Ecto neural progenitor cell (in vitro differentiated cells): ENCODE data around the gene FAM131C.

ENCODE experiments used
- DNase-seq: peaks from one replicate; pipeline ENCODE4 v3.0.0-alpha.2; 2018; ENCODE audit warnings: low spot score

FAM131C gene

DNA sequence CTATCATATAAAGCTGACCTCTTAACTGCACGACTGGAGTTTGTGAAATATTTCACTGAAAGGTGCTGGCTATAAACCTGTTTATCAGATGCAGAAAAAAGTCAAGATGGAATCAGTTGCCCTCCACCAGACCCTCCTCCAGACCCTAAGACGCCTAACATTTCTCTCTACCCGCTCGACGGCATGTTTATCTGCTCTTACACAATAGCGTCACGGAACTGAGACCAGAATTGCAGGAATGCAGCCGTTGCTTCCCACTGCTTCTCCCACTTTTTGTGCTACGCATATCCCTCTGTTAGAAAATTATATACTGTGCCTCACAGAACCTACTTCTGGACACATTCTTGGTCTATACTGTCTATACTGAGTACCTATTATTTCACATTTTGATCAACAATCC is 28.2 kb upstream of the FAM131C start:
- no peak for DNase-seq

DNA sequence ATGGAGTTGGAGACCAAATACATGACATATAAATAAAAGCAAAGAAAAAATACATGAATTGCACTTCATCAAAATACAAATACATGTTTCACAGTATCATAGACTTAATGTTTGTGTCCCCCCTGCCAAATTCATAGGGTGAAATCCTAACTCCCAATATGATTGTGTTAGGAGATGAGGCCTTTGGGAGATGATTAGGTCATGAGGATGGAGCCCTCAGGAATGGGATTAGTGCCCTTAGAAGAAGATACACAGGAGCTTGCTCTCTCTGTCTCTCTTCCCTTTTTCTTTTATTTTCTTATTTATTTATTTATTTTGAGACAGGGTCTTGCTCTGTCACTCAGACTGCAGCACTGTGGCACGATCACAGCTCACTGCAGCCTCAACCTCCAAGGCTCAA is 26.0 kb upstream of the FAM131C start:
- no peak for DNase-seq

DNA sequence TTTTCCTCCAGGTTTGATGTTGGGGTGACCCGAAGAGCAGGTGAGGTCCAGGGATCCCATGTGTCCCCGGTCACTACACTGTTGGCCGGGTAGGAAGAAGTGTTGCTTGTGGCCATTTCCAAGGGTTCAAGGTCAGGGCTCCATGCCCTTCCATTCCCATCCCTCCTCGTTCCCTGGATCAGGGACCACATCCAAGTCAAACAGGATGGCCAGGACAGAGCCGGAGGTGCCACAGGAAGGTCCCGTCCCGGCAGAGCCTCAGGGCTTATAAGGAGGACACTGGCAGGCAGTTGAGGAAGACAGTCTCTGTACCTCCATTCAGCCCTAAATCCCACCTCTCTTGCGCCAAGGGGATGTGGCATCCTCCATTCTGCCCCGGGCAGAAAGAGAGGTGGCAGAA is 22.0 kb upstream of the FAM131C start:
- DNase-seq: no peak

DNA sequence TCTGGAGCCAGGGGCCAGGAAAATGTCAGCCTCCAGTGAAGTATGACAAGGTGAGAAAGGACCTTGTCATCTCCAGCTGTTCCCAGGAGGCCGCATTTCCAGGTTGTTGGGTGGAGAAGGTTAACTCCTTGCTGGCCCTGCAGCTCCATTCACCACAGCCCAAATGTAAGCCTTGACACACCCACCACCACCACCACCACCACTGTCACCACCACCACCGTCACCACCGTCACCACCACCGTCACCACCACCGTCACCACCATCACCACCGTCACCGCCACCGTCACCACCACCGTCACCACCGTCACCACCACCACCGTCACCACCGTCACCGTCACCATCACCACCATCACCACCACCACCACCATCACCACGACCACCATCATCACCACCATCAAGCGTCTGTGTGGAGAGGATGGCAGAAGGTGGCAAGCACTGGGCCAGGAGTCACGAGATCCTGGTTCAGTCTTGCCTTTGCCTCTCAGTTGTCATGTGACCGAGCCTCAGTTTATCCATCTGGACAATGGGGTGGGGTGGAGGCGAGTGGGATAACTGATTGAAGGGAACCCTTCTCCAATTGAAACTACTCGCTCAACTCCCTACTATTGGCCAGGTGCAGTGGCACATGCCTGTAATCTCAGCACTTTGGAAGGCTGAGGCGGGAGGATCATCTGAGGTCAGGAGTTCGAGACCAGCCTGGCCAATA is 21.2 kb upstream of the FAM131C start:
- no peak for DNase-seq

DNA sequence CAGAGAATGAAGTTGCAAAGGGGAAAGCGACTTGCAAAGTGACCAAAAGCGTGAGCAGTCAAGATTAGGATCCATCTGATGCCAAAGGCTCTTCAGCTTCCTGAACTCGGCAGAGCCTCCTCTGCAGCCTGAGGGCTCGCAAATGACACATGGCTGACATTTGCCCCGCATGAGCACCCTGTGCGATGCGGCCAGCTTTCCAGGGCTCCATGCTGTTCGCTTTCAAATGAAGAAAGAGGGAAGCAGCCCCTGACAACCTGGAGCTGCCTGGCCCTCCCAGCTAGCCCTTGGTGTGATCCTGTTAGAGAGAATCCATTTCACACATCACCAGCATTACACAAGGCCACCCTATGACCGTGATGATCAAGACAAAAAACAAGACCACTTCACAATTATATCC is 20.2 kb upstream of the FAM131C start:
- peak; percentile 54 for DNase-seq

DNA sequence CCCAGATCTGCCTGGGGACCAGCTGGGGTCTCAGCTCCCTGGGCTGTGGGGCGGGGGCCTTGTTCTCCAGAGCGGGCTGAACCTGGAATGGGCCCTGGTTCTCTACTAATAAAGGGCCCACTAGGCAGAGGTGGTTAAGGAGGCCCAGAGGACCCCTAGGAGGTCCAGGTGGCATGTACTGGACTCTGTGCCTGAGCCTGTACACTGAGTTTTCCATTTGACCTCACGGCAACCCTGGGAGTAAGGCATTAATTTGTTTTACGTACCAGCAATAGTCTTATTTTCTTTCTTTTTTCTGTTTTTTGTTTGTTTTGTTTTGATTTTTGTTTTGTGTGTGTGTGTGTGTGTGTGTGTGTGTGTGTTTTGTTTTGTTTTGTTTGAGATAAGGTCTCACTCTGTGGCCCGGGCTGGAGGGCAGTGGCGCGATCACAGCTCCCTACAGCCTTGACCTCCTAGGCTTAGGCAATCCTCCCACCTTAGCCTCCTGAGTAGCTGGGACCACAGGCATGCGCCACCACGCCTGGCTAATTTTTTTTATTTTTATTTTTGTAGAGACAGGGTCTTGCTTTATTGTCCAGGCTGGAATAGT is 19.6 kb upstream of the FAM131C start:
- DNase-seq: no peak

DNA sequence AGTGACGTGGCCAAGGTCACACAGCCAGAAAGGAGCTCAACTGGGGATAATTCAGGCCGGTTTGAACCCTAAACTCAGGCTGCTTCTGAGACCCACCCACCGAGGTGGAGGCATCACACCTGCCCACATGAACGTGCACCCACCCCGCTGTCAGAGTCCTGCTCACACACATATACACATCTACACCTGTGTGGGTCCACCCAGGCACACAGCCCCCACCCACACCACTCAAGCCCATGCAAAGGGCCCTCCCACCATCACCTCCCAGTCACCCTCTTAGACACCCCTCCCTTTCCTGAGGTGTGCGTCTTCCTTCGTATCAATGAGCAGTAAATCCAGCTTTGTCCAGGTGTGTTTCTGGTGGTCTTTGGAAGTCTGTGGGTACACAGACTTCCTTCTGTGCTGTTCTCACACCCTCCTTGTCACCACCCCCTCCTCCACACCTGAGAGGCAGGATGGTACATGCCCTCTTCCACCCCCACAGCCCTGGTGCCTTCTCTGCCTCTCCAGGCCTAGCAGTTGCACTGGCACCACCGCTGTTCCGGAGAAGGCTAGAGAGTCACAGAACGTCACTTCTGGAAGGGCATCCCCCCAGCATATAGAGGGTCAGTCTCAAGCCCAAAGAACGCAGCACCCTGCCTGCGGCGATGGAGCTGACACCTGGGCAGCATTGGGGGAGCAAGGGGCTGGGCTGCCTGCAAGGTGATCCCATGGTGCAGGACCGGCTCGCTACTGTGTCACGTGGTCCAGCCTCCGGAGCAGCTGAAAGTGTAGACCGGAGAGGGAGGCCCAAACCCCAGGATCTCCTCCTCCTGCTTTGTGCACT is 18.9 kb upstream of the FAM131C start:
- DNase-seq: peak; percentile 44

DNA sequence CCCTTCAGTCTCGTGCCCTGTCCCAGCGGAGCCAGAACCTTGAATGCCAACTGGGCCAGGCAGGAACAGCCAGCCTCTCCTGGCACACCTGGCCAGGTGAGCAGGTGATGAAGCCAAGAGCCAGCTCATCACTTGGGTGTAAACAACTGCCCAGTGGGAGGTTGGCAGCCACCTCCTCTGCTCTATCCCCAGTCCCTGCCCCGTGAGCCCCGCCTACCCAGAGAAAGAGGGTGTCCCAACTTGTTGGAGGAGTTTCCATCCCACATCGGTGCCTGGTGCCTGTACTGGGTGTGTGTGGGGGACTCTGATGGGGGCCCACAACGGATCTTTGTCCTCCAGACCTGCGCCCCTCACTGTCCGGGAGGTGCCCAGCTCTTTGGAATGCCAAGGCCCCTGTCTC is 17.8 kb upstream of the FAM131C start:
- DNase-seq: no peak

DNA sequence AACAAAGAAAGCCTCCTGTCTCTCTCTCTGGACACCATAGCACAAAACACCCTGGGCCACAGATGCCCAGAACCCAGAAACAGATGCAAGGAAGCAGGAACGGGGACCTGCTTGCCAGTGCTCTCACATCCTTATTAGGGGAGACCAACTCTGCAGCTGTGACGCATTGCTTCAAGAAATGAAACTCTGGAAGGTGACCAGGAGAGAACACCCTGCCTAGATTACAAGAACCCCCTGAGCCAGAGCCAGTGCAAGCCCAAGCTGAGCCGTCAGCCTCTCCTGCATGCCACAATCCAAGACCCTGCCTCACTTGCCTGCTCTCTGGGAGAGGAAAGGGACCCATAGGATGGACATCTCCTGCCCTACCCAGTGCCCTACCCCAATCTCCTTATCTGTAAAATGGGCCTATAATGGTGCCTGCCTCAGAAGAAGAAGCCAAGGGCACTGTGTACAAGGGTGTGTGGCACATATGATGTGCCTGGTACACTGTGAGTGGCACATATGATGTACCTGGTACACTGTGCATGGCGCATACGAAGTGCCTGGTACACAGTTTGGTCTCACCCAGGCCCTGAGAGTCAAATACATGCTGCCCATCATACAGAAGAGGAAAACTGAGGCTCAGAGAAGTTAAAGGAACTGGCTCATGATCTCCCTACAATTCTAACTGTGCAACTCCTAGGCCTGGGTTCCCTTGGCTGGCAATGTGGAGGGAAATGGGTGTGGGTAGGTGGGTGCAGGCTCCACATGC is 16.8 kb upstream of the FAM131C start:
- DNase-seq: no peak

DNA sequence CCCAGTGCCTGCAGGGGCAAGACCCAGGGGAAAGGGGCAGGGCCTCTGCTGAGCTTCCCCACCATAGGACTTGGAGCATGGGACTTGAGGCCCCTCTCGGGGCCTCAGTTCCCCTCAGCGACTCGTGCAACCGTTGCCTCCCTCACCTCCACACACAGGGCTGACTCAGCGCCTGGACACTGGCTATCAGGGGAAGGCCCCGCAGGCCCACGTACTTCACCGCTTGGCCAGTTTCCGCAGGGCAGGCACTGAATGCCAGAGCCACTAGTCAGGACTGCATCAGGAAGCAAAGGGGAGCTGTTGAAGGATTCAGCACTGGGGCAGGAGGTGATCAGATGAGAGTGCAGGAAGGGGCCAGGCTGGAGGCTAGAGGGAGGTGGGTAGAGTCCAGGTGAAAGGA is 15.5 kb upstream of the FAM131C start:
- DNase-seq: peak; percentile 44

DNA sequence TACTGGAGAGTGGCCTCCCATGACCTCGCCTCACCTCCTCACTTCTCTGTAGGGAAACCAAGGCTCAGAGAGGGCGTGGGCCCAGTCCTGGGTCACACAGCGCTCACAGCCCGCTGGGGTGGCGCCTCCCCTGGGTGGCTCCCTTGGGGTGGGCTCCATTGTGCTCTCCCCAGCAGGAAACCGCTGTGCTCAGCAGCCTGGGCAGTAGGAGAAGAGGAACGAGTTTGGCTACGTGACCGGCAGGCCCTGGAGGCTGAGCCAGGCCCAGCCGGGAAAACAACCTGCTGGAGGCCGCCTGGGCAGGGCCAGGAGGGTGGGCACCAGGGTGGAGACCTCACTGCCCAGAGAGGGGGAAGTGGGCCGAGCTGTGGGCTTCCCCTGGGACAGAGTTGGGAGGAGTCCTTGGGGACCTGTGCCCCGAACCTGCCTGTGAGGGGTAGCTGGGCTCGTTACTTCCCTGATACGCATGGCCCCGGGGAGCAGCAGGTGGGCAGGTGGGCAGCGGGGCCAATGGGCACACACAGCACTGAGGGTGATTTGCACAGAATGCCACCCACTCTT is 15.0 kb upstream of the FAM131C start:
- DNase-seq: peak; percentile 45

DNA sequence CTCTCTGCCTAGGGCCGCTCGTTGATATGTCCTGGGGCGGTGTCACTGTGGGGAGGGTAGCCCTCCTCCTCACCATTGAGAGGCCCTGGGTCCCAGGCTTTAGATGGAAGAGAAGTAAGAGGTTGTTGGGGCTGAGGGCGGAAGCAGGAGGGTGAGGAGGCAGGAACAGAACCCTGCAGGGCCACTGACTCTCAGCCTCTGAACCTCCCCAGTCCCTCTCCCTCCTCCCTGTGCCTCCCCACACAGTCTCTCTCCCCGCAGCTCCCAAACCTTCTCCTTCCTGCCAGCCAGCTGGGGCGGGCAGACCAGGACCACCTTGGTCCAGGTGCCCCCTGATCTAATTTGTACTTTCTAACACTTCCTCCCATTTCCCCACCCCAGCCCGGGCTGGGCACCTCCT is 14.3 kb upstream of the FAM131C start:
- DNase-seq: no peak

DNA sequence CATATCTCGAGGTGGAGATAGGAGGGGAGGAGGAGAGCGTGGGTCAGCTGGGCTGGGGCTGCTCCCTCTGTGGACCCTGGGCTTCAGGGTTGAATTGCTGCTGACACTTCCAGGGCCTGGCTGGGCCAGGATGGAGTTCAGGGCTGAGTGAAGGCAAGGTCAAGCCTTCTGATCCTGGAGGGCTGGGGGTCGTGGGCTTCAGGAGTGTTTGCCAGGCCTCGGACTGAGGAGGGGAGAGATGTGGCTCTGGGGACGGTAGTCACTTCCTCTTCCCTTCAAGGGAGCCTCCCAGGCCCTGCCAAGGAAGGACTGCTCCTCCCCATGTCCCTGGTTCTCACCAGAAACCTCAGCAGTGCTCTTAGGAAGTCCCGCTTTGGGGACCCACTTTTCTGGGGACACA is 12.1 kb upstream of the FAM131C start:
- no peak for DNase-seq

DNA sequence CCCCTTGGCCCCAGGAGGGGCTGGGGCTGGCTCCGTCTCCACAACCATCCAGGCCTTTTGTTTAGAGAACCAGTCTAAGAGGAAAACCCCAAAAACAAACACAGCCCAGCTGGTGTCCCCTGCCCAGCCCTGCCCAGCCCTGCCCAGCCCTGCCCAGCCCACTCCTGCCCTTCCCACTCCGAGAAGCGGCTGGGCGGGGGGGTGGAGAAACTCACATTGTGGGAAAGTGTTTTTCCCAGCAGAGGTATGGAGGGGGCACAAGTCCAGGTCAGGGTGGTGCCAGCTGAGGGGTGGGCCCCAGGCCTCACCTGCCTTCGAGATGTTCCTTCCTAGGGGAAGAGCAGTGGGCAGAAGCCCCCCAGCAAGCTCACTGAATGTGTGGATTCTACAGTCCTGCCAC is 10.0 kb upstream of the FAM131C start:
- no peak for DNase-seq

DNA sequence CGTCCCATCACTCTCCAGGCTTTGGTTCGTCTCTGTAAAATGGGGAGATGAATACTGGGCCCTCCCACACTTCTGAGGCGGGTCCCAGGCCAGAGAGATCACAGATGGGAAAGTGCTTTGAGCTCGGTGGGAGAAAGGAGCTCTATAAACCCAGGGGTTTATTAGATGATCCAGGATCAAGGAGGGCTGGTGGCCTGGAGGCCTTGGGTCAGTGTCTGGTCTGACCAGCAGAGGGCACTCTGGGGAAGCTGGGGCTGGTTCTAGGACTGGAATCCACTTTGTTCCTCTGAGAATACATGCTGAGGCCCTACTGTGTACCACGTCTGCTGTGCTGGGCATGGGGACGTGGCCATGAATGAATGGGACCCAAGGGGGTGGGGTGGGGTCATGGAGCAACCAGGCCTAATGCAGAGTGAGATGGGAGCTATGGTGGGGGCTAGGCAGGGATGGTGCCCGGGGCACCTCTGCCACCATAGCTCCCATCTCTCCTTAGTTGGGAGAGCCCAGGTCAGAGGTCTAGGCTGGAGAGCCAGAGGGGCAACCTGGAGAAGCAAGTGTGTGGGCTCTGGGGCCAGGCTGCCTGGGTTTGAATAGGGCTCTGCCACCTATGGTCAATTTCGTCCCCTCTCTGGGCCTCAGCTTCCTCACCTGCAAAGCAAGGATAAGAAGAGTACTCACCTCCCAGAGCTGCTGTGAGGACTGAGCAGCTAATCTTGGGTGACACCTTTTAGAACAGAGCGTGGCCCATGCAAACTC is 9.0 kb upstream of the FAM131C start:
- peak; percentile 87 for DNase-seq

DNA sequence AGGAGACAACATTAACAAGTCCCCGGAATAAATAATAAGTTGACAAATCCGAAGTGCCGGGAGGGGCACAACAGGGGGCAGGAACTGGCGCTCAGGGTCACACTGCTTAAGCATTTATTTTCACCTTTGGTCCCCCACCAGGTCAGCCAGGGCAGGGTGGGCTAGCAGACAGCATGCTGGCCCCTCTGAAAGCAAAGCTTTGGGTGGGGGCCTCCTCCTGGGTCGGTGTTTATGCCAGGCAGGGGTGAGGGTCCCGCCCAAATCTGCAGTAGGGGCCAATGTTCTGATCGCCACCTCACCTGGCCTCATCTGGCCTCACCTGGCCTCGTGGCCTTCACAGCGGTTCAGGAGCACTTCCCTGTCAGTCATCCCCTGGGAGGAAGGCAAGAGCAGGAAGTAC is 8.2 kb upstream of the FAM131C start:
- no peak for DNase-seq

DNA sequence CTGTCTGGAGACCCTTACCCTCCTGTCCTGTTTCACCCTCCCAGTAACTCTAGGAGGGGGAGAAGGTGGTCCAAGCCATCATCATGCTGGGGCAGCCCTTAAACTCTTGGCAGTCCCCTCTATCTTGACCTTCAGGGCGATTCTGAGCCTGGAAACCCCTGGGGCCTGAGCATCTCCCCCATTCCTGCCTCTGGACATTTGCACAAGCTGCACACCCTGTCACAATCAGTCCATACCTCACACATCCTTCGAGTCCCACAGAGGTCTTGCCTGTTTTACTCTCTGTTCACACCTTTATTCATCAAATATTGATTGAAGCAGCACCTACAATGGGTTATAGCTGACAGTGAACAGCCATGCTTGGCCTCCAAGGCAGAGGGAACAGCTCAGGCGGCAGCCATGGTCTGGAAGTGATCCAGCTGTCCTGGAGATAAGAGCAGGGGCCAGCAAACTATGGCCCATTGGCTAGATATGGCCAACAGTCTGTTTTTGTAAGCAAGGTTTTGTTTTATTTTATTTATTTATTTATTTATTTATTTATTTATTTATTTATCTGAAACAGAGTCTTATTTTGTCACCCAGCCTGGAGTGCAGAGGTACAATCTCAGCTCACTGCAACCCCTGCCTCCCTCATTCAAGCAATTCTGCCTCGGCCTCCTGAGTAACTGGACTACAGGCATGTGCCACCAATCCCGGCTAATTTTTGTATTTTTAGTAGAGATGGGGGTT is 7.1 kb upstream of the FAM131C start:
- no peak for DNase-seq

DNA sequence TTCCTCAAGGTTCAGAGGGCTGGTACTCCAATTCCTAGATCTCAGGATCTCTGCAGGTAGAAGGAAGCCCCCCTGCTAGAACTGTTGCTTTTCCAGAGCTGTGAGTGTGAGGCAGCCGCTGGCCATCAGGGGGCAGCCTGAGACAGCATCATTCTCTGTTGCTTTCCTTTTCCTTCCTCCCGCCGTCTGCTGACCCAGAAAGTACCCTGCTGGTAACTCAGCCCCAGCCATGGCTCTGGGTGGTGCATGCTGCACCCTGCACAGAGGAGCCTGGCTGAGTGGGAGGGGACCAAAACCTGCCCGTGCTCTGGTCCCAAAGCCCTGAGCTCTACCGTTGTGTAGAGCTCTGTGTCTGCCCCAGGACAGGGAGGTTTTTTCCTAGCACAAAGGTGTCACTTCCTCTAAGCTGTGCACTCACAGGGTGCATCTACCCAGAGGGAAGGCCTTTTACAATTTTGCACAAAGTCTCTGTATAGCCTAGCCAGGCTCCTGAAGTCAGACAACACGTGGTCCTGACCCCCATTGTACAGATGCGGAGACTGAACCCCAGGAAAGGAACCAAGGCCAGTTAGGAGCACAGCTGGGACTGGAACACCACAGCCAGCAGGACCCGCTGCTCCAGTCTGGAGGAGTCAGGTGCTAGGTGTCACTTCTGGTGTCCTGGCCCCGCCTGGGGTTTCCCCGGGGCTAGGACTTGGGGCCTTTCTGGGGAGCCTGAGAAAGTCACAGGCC is 5.6 kb upstream of the FAM131C start:
- peak; percentile 86 for DNase-seq

DNA sequence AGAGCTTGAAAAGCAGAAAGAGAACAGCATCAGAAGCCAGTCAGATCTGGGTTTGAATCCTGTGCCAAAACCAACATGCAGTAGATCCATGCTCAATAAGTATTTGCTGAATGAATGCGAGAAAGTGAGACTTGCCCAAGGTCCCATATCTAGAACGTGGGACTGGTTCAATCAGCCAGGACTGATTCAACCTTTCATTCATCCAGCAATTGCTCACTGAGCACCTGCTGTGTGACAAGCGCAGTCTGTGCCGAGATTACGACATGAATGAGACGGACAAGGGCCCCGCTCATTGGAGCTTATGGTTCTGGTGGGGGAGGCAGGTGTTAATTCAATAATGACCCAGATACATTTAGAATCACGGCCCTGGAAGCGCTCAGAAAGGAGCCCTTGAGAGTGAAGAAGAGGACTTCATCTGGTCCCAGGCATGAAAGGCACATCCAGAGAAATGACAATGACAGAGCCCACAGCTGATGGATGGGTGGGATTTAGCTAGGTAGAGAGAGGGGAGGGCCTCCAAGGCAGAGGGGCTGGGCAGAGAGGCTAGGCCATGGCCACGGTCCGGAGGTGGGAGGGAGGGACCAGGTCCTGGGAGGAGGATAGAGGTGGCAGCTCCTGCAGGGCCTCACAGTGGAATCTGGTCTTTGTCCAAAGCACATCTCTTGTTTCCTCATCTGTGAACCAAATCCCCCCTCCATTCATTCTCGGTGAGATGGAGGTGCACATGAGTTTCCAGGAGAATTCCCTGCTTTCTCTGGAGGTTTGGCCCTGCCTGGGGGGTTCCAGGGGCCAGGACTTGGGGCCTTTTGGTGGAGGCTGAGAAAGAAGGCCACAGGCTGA is 4.2 kb upstream of the FAM131C start:
- no peak for DNase-seq
